Esophagus muscularis mucosa (tissue), 4 donors: ENCODE results near the gene ZMIZ1.

ENCODE experiments used
- EP300 ChIP-seq: sonication (generic); formaldehyde crosslinking; IDR thresholded peaks from one replicate; pipeline ENCODE4 v1.6.1; 2017; ENCODE audit warnings: antibody characterized with exemption
- POLR2A ChIP-seq: fragments of 450-650 bp; IDR thresholded peaks from one replicate; pipeline ENCODE4 v1.6.1; 2017; ENCODE audit warnings: antibody characterized with exemption, moderate library complexity, mild to moderate bottlenecking, low read depth
- POLR2AphosphoS5 ChIP-seq, 2 donors: sonication (generic); formaldehyde crosslinking; IDR thresholded peaks; one replicate each; pipeline ENCODE4 v1.6.1; 2017; ENCODE audit warnings: antibody characterized with exemption in 2 of 2
- TF ChIP-seq, protein P1 (sequence below), 3 experiments: fragments of 200-600 bp in 2 of 3; fragments of 450-650 bp in 1 of 3; sonication (generic) in 2 of 3; IDR thresholded peaks; one replicate each; pipeline ENCODE4 v1.5.1; 2017 to 2019; ENCODE audit warnings: antibody characterized with exemption in 3 of 3, mild to moderate bottlenecking in 2 of 3, moderate library complexity in 1 of 3

DNA sequence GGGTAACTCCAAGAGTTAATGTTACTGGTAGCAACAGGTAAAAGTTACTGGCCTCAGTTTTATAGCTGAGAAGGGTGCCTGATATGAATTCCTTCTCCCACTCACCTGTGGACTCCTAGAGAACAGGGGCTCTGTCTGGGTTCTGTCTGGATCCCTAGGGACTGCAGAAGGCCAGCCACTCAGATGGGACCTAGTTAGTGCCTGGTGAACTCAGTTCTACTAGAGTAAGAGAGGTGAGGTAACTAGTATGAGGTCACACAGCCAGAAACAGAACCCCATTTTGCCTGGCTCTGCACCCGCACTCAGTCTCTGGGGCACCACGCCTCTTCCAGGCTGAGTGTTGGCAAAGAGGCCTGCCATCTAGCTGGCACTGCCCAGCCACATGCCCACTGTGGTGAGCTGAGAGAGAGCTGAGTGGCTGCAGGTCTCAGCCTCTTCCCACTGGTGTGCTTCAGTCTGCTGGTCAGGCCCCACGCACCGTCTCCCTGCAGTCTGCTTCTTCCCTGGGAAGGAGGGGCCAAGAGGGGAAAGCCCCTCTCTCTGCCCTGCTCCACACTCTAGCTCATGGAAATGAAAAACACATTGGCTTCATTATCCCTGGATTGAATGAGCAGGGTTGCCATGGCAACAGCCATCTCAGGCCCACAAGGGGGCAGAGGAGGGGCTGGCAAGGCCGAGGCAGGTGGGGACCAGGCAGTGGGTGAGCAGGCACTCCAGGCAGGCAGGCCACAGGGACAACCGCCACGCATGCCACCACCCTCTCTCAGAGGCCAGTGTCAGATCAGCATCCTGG lies 110.6 kb downstream of the ZMIZ1 start:
- TF ChIP-seq EP300 (no peak), POLR2A (no peak), POLR2AphosphoS5 (IDR thresholded peaks at IDR 0.05) (no peak)
- TF ChIP-seq, protein P1, sequence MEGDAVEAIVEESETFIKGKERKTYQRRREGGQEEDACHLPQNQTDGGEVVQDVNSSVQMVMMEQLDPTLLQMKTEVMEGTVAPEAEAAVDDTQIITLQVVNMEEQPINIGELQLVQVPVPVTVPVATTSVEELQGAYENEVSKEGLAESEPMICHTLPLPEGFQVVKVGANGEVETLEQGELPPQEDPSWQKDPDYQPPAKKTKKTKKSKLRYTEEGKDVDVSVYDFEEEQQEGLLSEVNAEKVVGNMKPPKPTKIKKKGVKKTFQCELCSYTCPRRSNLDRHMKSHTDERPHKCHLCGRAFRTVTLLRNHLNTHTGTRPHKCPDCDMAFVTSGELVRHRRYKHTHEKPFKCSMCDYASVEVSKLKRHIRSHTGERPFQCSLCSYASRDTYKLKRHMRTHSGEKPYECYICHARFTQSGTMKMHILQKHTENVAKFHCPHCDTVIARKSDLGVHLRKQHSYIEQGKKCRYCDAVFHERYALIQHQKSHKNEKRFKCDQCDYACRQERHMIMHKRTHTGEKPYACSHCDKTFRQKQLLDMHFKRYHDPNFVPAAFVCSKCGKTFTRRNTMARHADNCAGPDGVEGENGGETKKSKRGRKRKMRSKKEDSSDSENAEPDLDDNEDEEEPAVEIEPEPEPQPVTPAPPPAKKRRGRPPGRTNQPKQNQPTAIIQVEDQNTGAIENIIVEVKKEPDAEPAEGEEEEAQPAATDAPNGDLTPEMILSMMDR (IDR thresholded peaks at IDR 0.05): no peak
